ENCODE data around the gene RHOF.

The RHOF gene, protein sequence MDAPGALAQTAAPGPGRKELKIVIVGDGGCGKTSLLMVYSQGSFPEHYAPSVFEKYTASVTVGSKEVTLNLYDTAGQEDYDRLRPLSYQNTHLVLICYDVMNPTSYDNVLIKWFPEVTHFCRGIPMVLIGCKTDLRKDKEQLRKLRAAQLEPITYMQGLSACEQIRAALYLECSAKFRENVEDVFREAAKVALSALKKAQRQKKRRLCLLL

DNA sequence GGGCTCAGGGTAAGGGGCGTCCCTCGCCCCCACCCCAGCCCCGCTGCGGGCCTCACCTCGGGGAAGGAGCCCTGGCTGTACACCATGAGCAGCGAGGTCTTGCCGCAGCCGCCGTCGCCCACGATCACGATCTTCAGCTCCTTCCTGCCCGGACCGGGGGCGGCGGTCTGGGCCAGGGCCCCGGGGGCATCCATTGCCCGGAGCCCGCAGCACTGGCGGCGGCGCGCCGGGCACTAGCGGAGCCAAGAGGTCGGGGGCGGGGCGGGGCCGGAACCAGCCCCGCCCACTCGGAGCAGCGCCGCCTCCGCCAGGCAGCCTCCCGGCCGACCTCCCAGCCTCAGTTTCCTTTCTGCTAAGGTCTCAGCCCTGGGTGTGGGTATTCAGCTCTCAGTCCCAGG is at the start of gene RHOF:
Gene RHOF (minus strand): TSS at position 249 of the 398 bp plus-strand sequence. CDS start 55 bp downstream, at position 194.
- DNase-seq (ENCODE audit: low read depth in 2 of 2) = no peak

DNA sequence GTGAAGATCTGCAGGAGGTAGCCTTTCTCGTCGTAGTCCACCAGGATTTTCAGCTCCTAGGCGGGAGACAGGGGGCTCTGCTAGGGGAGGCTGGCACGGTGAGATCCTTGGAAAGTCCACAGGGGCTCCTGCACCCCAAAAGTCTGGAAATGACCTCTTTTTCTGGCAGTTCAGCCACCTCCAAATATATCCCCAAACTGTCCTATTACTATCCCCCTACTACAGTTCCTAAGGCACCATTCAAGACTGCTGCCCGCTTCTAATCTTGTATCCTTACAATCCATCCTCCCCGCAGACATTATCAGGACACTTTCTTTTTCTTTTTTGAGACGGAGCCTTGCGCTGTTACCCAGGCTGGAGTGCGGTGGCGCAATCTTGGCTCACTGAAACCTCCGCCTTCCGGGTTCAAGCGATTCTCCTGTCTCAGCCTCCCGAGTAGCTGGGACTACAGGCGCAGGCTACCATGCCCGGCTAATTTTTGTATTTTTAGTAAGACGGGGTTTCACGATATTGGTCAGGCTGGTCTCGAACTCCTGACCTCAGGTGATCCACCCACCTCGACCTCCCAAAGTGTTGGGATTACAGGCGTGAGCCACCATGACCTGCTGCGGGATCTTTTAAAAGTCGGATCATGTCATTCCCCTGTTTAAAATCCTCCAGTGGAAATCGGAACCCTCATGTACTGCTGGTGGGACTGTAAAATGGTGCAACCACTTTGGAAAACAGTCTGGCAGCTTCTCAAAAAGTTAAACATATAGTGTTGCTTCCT is 46.7 kb upstream of the RHOF start:
- no peak for DNase-seq (ENCODE audit: low read depth in 2 of 2)

DNA sequence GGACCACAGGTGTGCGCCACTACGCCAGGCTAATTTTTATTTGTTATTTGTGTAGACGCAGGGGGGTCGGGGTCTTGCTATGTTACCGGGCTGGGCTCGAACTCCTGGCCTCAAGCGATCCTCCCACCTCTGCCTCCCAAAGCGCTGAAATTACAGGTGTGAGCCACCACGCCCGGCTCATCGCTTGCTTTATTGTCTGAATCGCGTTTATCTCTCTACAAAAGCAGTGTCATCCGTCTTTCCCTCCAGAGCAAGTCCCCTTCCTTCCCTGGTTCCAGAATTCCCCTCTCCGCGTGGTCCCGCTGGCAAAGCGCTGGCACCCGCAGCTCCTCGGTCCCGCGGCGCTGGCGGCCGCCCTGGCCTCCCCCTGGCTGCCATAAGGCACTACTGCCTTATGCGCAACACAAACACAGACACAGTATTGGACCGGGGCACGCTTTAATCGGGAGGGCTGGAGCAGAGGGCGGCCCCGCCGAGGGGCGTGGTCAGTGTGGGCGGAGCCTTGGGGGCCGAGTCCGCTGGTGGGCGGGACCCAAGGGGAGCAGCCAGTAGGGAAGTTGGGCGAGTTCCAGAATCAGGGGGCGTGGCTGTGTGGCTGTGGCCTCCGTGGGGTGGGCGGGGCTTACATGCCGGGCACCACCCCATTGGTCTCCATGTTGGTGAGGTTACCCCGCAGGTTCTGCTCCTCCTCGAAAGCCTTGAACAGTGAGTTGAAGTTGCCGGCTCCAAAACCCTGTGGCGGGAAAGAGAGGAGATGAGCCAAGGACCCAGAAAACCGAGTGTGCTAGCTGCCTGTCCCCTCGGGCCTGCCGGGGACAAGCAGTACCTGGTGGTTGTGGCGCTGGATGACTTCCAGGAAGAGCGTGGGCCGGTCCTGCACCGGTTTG is 45.9 kb upstream of the RHOF start:
- peak; percentile 99 for DNase-seq (ENCODE audit: low read depth in 2 of 2)

DNA sequence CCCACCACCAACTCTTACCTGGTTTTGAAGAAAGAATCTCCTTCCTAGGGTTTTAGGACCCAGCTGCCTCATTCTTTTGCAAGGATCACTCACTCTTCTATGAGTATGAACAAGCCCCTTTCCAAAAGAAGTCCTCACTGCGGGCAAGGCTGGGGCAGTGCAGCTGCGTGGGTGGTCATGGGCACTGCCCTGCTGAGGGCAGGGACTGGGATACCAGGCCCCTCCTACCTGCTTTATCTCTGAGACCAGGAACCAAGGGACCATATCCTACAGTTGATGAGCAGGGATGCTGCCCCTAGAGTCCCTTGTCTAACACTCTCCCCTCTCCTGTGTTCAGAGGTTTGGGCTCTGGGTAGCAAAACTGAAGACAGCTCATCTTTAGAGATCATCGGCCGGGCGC is 44.6 kb upstream of the RHOF start:
- DNase-seq (ENCODE audit: low read depth in 2 of 2) = no peak

DNA sequence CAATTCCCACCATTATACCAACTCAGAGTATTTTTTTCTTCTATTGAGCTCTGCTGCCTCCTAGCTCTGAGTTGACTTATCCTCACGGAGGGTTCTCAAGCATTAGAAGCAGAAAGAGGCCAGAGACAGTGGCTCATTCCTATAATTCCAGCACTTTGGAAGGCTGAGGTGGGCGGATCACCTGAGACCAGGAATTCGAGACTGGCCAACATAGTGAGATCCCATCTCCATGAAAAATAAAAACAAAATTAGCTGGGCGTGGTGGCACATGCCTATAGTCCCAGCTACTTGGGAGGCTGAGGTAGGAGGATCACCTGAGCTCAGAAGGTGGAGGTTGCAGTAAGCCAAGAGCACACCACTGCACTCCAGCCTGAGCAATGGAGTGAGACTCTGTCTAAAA is 44.2 kb upstream of the RHOF start:
- DNase-seq (ENCODE audit: low read depth in 2 of 2) = no peak

DNA sequence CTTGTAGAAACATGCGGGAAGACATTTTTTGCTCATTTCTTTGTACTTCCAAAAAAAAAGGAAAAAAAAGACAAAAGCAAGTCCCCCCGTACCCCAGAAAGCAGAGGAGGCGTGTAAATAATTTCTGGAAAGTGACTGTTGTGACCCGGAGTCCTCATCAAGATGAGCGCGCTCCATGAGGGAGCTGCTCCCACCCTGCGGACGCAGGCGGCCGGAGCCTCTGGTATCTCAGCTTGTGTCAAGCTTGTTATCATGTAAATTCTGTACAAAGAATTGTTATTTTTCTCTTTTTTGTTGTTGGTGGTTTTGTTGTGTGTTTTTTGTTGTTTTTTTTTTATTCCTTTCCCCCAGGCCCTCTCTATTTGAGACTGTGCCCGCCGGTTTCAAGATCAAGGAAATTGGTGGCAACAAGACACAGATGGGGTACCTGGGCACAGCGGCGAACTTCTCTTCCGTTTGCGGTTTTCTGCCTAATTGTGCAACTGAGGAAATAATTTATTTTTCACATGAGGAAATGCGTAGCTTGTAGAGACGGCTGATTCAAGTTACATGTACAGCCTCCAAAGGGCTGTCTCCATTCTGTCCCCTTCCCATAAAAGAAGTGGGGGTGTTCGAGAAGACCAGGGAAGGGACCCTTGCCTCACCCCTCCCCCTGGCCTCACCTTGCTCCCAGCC is 38.2 kb upstream of the RHOF start:
- no peak for DNase-seq (ENCODE audit: low read depth in 2 of 2)

DNA sequence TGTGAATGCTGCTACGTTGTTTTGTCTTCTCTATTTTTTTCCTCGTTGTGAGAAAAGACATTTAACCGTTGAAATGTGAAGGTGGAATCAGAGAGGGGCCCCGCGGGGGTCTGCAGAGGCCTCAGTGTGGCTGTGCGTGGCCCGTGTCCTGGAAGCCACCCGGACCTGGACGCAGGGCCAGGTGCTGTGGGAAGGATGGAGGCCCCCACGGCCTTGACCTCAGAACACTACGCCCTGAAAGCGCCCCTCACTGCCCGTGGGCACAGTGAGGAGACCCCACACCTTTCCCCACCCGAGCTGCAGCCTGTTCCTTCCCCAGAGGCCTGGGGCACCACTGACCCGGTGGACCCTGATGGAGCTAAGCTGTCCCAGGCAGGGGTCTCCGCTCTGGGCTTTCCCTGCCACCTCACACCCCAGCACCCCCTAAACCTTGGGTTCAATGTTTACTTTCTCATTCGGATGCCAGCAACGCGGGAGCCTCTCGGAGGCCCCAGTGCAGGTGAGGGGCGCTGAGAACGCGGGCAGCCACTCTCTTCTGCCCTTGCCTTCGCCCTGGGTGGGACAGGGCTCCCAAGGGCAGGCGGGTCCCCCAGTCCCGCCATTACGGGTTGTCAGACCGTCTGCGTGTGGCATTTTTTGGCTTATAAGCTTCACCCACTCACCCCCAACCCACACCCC is 37.2 kb upstream of the RHOF start:
- DNase-seq (ENCODE audit: low read depth in 2 of 2) = no peak

DNA sequence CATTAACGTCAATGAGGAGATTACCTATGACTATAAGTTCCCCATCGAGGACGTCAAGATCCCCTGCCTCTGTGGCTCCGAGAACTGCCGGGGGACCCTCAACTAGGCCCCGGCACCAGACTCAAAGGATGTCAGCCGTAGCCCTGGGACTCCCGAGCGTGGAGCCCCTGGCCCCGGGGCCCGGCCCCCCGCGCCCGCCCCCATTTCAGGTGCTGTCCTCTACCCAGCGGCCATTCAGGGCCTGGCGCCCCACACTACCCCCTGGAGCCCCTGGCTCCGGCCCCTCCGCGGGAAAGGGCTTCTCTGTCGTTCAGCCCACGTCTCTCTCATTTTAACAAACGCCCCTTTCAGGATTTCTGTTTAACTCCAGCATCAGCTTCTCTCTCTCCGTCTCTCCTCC is 36.6 kb upstream of the RHOF start:
- DNase-seq (ENCODE audit: low read depth in 2 of 2) = no peak

DNA sequence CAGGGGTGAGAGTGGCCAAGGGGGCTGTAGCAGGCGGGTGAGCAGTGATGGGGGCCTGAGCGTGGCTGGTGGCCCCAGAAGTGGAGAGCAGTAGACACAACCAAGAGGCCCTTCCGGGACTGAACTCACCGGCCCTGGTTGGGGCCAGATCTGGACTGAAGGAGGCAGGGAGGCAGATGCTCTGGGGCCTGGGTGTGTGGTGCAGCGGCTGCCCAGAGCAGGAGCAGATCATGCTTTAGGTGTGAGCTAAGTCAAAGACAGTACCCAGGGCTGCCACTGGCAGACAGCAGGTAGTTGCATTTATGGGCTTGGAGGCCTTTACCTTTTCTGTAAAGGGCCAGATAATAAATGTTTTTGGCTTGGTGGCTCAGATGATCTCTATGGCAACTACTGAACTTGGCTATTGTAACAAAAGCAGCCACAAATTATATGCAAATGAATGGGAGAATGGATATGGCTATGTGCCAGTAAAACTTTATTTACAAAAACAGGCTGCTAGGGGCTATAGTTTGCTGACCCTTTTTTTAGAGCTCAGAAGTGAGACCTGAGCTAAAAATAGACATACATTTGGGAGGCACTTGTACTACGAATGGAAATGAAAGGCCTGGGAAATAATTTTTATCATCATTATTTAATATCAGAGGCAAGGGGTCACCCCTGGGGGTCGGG is 35.9 kb upstream of the RHOF start:
- no peak for DNase-seq (ENCODE audit: low read depth in 2 of 2)

DNA sequence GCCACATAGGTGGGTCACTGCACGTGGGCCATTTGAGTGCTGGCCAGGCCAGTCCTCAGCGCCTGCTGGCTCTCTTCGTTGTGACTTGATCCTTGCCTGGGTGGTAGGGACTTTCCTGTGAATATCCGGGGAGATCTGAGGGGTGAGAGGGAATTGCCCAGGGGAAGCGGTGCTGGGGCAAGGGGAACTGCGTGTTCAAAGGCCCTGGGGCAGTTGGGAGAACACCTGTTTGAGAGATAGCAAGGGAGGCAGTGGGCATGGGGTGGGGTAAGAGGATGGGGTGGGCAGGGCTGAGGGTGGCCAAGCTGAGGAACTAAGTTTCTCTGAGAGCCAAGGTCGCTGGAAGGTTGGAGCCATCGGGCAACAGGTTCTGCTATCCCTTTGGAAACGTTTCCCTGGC is 35.3 kb upstream of the RHOF start:
- DNase-seq (ENCODE audit: low read depth in 2 of 2) = no peak

DNA sequence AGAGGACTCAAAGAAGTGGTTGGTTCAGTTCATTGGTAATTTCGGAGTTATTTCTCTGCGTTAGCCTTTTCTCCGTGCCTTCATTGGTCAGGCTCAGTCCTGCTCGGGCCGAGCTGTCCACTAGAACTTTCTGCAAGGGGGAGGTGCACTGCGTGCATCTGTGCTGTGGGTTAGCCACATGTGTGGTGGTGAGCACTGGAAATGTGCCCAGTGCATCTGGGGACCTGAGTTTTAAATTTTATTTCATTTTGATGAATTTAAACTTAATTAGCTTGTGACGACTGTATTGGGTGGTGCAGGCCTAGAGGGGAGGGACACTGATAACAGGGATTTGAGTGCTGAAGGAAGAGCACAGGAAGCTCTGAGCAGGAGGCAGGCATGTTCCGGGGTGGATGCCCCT is 34.8 kb upstream of the RHOF start:
- no peak for DNase-seq (ENCODE audit: low read depth in 2 of 2)

DNA sequence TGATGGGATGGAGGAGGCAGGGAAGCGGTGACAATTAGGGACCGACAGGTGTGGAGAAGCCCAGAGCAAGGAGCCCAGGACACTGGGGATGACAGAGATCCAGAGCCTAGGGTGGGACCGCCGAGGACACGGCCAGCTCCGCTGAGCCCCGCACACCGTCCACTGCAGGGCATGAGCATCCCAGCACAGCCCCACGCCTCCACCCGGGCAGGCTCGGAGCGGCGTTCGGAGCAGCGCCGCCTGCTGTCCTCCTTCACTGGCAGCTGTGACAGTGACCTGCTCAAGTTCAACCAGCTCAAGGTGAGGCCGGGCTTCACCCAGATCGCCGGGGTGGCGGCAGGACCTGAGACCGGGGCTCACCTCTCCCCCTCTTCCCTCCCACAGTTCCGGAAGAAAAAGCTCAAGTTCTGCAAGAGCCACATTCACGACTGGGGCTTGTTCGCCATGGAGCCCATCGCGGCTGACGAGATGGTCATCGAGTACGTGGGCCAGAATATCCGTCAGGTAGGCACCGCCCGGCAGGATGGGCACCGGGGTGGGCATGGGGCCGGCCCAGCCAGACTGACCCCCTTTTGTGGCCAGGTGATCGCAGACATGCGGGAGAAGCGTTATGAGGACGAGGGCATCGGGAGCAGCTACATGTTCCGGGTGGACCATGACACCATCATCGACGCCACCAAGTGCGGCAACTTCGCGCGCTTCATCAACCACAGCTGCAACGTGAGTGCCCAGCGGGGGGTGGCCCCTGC is 34.0 kb upstream of the RHOF start:
- DNase-seq (ENCODE audit: low read depth in 2 of 2) = no peak

DNA sequence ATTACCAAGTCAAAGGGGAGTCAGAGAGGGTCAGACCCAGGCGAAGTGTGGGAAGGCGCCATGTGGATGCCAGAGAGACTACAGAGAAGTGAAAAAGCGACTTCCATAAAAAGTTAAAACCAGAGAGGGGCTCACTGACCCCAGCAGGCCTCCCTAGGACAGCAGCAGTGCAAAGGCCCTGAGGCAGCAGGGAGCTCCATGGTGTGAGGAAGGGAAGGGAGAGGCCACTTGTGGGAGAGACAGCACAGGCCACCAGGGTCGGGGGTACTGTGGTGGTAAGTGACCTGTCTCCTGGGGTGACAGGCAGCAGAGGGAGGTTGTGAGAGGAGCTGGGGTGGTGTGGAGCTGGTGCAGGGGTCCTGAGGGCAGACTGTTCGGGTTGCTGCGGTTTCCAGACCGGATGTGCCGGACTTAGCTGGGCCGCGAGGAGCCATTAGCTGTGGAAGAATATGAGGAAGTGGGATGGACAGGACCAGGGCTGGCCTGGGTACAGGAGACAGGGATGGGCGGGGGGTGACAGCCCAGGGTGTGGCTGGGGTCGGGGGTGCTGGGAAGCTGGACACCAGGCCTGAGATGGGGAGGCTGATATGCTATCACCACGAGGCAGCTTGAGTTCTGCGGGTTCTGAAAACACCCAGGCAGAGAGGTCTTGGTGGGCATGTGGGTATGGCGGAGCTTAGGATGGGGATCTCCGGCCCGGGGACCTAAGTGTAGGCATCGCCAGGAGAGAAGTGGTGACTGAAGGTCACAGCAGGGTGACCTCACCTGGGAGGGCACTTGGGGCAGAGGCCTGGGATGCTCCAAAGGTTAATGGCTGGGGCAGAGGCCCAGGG is 33.0 kb upstream of the RHOF start:
- DNase-seq (ENCODE audit: low read depth in 2 of 2) = no peak

DNA sequence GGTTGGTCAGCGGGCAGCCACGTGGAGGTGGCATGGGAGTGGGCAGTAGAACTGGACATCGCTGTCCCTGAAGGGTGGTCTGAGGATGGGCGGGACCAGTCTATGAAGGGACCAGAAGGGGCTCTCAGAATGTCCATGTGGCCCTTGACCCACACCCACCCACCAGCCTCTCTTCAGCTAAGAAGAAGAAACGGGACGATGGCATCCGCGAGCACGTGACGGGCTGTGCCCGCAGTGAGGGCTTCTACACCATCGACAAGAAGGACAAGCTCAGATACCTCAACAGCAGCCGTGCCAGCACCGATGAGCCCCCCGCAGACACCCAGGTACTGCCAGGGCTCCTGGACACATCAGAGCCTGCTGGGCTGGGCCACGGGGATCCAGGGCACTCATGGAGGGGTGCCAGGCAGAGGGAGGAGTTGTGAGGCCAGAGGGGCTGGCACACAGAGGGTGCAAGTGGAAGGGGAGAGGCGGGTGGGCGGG is 31.6 kb upstream of the RHOF start:
- DNase-seq (ENCODE audit: low read depth in 2 of 2) = no peak

DNA sequence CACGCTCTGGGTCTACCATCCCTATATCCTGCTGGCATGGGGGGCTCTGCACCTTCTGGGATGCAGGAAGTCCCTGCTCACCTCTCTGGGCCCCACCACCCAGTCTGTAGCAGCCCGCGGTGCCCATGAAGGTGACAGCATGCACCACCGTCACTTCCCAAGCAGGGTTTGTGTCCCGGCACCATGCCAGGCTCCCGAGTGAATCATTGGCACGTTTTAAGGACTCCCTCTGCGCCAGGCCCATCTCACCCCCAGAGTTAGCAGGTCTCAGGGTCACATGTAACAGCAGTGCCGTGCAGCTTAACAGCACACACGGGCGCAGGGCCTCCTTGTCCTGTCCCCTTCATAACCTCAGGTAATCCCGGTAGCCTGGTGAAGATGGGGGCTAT is 30.2 kb upstream of the RHOF start:
- no peak for DNase-seq (ENCODE audit: low read depth in 2 of 2)

DNA sequence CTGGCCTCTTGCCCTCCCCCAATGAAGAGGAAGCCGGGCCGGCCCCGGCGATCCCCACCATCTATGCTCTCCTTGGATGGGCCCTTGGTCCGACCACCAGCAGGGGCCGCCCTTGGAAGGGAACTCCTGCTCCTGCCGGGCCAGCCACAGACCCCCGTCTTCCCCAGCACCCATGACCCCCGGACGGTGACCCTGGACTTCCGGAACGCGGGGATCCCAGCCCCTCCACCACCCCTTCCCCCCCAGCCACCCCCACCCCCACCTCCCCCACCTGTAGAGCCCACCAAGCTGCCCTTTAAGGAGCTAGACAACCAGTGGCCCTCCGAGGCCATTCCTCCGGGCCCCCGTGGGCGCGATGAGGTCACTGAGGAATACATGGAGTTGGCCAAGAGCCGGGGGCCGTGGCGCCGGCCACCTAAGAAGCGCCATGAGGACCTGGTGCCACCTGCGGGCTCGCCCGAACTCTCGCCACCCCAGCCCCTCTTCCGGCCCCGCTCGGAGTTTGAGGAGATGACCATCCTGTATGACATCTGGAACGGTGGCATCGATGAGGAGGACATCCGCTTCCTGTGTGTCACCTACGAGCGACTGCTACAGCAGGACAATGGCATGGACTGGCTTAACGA is 29.7 kb upstream of the RHOF start:
- DNase-seq (ENCODE audit: low read depth in 2 of 2) = no peak

DNA sequence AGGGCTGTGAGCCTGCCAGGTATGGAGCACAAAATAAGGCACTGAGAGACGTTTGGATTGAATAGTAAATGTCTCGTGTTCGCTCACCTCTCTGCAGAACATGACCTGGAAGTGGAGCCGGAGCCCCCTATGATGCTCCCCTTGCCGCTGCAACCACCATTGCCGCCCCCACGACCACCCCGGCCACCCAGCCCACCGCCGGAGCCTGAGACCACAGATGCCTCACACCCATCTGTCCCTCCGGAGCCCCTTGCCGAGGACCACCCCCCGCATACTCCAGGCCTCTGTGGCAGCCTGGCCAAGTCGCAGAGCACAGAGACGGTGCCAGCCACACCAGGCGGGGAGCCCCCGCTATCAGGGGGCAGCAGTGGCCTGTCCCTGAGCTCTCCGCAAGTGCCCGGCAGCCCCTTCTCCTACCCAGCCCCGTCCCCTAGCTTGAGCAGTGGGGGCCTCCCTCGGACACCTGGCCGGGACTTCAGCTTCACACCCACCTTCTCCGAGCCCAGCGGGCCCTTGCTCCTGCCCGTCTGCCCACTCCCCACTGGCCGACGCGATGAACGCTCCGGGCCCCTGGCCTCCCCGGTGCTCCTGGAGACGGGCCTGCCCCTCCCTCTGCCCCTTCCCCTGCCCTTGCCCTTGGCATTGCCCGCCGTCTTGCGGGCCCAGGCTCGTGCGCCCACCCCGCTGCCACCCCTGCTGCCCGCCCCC is 29.1 kb upstream of the RHOF start:
- DNase-seq (ENCODE audit: low read depth in 2 of 2) = no peak

DNA sequence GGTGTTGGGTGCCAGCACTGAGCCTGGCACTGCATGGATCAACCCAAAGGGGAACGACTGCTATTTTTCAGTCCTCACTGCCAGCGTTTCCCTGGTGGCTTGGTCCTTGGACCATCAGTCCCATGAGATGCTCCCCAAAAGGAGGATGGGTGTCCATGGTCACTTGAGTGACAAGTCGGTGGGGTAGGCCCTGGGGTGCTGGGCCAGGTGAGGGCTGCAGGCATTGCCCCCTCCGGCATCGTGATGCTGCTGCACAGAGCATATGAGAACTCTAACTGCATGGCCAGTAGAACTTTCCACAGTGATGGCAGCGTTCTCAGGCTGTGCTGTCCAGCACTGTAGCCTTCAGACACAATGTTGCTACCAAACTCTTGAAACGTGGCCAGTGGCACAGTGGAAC is 26.6 kb upstream of the RHOF start:
- no peak for DNase-seq (ENCODE audit: low read depth in 2 of 2)

All from stimulated activated CD8-positive, alpha-beta memory T cell treated with anti-CD3 and anti-CD28 coated beads, Interleukin-15, amount 100 ng/mL, for 48 hours (primary cell).